ENCODE data around the gene TRNP1. TPM values are rescaled to one million over a fixed set of nuclear protein-coding genes. Genes with fewer than 3 reads are reported as not detected.

Gene TRNP1
- total and polyA plus RNA-seq, 10 of the 15 experiments (the other 5 are each of a cell fraction or from before 2014, with no cell fraction given), result 0.13 TPM; not detected in 9

DNA sequence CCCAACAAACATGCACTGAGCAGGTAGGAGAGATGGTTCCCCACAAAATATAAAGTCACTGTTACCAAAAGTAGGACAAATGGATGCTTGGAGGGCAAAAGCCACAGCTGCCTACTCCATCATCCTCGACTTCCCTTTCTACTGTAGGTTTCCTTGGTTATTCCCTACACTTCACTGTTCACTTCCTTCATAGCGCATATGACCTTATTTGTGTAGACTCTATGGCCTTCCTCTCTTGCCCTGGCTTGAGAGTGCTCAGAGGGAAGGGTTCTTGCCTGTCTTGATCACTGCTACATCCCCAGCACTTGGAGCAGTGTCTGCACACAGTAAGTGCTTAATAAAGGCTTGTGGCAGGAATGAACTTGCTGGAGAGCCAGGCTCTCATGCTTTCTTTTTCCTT is 14.6 kb upstream of the TRNP1 start:
- ChIA-PET RAD21 (ENCODE audit: unreplicated experiment) (no interaction called here), CTCF (no interaction called here), SMC1A (ENCODE audit: uncharacterized antibody, unreplicated experiment) (no interaction called here), POLR2A (interaction anchor here (0.6 kb wide), 1 partner anchor 761 kb away, joined by 3 read pairs; no protein-coding TSS in a partner anchor)
- intact Hi-C loops (cut with micrococcal nuclease; ENCODE audit: unreplicated experiment) (no loop called here), in situ Hi-C loops (cut with MboI) (no loop called here)
- Histone ChIP-seq H3K27me3 (replicated peaks in 1 of 2; ENCODE audit: control insufficient read depth in 2 of 2, insufficient read depth in 2 of 2, low read length in 1 of 2) (0 out of 4 replicates have a peak, but pooled peaks cover 0 to 2% of the 10 kb centered on the region in 2 experiments), H3K4me3 (no peak overlapping the region), H4K20me1 (ENCODE audit: control insufficient read depth, insufficient read depth) (no peaks in the 10 kb centered on the region), H3K27ac (ENCODE audit: control insufficient read depth, insufficient read depth) (no peak overlapping the region), H3K9ac (ENCODE audit: control insufficient read depth, insufficient read depth, low read length) (no peak overlapping the region), H3K4me1 (ENCODE audit: control insufficient read depth, insufficient read depth, low read length) (no peaks in the 10 kb centered on the region), H2AFZ (ENCODE audit: control insufficient read depth, low read depth, low read length) (no peak overlapping the region), H3K4me2 (ENCODE audit: control insufficient read depth, insufficient read depth) (no peak overlapping the region), H3K9me3 (replicated peaks; ENCODE audit: control insufficient read depth, insufficient read depth, low read length) (no peaks in the 10 kb centered on the region), H3K36me3 (ENCODE audit: control insufficient read depth in 2 of 2, insufficient read depth in 2 of 2, low read length in 1 of 2) (no peaks in the 10 kb centered on the region), H3K79me2 (ENCODE audit: control insufficient read depth, insufficient read depth, low read length) (no peaks in the 10 kb centered on the region)
- 50% methylated on average over 2 of the region's 2 CpGs for WGBS (ENCODE audit: insufficient coverage, insufficient replicate concordance, low lambda C conversion rate, missing lambda C conversion rate)
- no peak for DNase-seq (ENCODE audit: low read depth, low spot score)
- FAIRE-seq, result no peak
- ATAC-seq, result no peak
- BruUV-seq (replicated peaks), result no TSS peak
- TF ChIP-seq CREB1 (IDR thresholded peaks at IDR 0.05; ENCODE audit: low read depth), result no peak

DNA sequence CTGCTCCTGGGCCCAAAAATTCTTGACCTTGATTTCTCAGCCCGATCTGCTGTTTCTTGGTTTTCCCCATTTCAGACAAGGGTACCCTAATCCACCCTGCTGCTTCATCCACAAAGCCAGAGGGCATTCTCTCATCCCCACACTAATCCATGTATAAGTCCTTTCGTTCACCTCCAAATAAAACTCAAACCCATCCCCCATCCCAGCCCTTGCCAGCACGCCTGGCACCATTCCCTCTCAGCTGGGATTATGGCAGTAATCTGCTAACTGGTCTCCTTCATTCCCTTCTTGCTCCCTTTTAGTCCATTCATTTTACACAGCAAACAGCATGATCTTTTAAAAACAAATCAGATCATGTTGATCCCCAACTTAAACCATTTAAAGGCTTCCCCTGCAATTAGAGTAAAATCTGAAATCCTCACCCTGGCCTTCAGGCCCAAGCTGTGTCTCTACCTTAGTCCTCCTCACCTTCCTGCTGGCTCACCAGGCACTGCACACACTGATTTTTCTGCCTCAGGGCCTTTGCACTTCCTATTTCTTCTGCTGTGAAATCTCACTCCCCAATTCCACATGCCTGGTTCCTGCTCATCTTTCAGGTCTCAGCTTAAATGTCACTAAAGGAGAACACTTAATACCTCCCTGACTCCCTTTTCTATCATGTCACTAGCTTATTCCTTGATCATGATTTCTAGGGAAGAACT is 12.2 kb upstream of the TRNP1 start:
- no peak overlapping the region for H3K9ac ChIP-seq (ENCODE audit: control insufficient read depth, insufficient read depth, low read length)
- FAIRE-seq (no peak), DNase-seq (ENCODE audit: low read depth, low spot score) (no peak), ATAC-seq (no peak)
- WGBS (ENCODE audit: insufficient coverage, insufficient replicate concordance, low lambda C conversion rate, missing lambda C conversion rate), result 3% methylated on average over 3 of the region's 3 CpGs
- no peaks in the 10 kb centered on the region for H3K9me3 ChIP-seq (replicated peaks; ENCODE audit: control insufficient read depth, insufficient read depth, low read length)
- no peaks in the 10 kb centered on the region for H3K36me3 ChIP-seq (ENCODE audit: control insufficient read depth in 2 of 2, insufficient read depth in 2 of 2, low read length in 1 of 2)
- no peak overlapping the region for H3K27ac ChIP-seq (ENCODE audit: control insufficient read depth, insufficient read depth)
- H3K4me2 ChIP-seq (ENCODE audit: control insufficient read depth, insufficient read depth), result no peak overlapping the region
- intact Hi-C loops (cut with micrococcal nuclease; ENCODE audit: unreplicated experiment) (no loop called here), in situ Hi-C loops (cut with MboI) (no loop called here)
- SMC1A ChIA-PET (ENCODE audit: uncharacterized antibody, unreplicated experiment), result no interaction called here
- no peak overlapping the region for H3K4me3 ChIP-seq
- POLR2A ChIA-PET, result no interaction called here
- 0 out of 4 replicates have a peak, but pooled peaks cover 0 to 2% of the 10 kb centered on the region in 2 experiments for H3K27me3 ChIP-seq (replicated peaks in 1 of 2; ENCODE audit: control insufficient read depth in 2 of 2, insufficient read depth in 2 of 2, low read length in 1 of 2)
- H3K79me2 ChIP-seq (ENCODE audit: control insufficient read depth, insufficient read depth, low read length), result no peaks in the 10 kb centered on the region
- BruUV-seq (replicated peaks), result no TSS peak
- no peaks in the 10 kb centered on the region for H3K4me1 ChIP-seq (ENCODE audit: control insufficient read depth, insufficient read depth, low read length)
- CTCF ChIA-PET, result no interaction called here
- H4K20me1 ChIP-seq (ENCODE audit: control insufficient read depth, insufficient read depth), result no peaks in the 10 kb centered on the region
- RAD21 ChIA-PET (ENCODE audit: unreplicated experiment), result no interaction called here
- no peak overlapping the region for H2AFZ ChIP-seq (ENCODE audit: control insufficient read depth, low read depth, low read length)
- TF ChIP-seq, protein P1, sequence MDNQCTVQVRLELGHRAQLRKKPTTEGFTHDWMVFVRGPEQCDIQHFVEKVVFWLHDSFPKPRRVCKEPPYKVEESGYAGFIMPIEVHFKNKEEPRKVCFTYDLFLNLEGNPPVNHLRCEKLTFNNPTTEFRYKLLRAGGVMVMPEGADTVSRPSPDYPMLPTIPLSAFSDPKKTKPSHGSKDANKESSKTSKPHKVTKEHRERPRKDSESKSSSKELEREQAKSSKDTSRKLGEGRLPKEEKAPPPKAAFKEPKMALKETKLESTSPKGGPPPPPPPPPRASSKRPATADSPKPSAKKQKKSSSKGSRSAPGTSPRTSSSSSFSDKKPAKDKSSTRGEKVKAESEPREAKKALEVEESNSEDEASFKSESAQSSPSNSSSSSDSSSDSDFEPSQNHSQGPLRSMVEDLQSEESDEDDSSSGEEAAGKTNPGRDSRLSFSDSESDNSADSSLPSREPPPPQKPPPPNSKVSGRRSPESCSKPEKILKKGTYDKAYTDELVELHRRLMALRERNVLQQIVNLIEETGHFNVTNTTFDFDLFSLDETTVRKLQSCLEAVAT (IDR thresholded peaks at IDR 0.05), result no peak
- TF ChIP-seq ZNF207 (IDR thresholded peaks at IDR 0.05; ENCODE audit: borderline replicate concordance) (no peak), RAD51 (IDR thresholded peaks at IDR 0.05) (no peak), JUND (IDR thresholded peaks at IDR 0.05; ENCODE audit: low read depth, low read length) (no peak), SPI1 (IDR thresholded peaks at IDR 0.05; ENCODE audit: borderline replicate concordance, insufficient read depth, low read depth, low read length) (no peak), RFX5 (IDR thresholded peaks at IDR 0.05; ENCODE audit: low read depth, low read length) (no peak), RCOR1 (conservative IDR thresholded peaks at IDR 0.05; ENCODE audit: low read depth, low read length) (no peak), ZNF24 (IDR thresholded peaks at IDR 0.05) (no peak), POLR2A (IDR thresholded peaks at IDR 0.05; ENCODE audit: low read depth, low read length) (no peak)
- TF ChIP-seq, protein P2, sequence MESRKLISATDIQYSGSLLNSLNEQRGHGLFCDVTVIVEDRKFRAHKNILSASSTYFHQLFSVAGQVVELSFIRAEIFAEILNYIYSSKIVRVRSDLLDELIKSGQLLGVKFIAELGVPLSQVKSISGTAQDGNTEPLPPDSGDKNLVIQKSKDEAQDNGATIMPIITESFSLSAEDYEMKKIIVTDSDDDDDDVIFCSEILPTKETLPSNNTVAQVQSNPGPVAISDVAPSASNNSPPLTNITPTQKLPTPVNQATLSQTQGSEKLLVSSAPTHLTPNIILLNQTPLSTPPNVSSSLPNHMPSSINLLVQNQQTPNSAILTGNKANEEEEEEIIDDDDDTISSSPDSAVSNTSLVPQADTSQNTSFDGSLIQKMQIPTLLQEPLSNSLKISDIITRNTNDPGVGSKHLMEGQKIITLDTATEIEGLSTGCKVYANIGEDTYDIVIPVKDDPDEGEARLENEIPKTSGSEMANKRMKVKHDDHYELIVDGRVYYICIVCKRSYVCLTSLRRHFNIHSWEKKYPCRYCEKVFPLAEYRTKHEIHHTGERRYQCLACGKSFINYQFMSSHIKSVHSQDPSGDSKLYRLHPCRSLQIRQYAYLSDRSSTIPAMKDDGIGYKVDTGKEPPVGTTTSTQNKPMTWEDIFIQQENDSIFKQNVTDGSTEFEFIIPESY (IDR thresholded peaks at IDR 0.05), result no peak
- TF ChIP-seq, protein P3, sequence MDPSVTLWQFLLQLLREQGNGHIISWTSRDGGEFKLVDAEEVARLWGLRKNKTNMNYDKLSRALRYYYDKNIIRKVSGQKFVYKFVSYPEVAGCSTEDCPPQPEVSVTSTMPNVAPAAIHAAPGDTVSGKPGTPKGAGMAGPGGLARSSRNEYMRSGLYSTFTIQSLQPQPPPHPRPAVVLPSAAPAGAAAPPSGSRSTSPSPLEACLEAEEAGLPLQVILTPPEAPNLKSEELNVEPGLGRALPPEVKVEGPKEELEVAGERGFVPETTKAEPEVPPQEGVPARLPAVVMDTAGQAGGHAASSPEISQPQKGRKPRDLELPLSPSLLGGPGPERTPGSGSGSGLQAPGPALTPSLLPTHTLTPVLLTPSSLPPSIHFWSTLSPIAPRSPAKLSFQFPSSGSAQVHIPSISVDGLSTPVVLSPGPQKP (IDR thresholded peaks at IDR 0.05; ENCODE audit: low read depth, low read length), result no peak

Data from GM12878 (cell line).